Measurements from ENCODE around the gene FCSK.
"Not testable (repeated sequence)": the region's sequence is repeated elsewhere in the genome, so short reads cannot be mapped to it uniquely, and the experiment has no call there.

FCSK gene

GRCh38 chr16:70454222-70455034 lies at the start of gene FCSK:
FCSK (plus strand) TSS chr16:70454595; CDS start chr16:70463191, 8,596 bp downstream.
- peak; percentile 64 to 69 for DNase-seq

GRCh38 chr16:70406104-70406503 lies 48.3 kb upstream of the FCSK start:
- not testable (repeated sequence) for DNase-seq

- no peak for DNase-seq
Observed at GRCh38 chr16:70407811-70408274, 46.6 kb upstream of the FCSK start.

- DNase-seq, result no peak
Observed at GRCh38 chr16:70410734-70411133, 43.7 kb upstream of the FCSK start.

GRCh38 chr16:70412385-70412784 lies 42.0 kb upstream of the FCSK start:
- DNase-seq, result no peak

GRCh38 chr16:70413572-70413971 lies 40.8 kb upstream of the FCSK start:
- DNase-seq, result not testable (repeated sequence)

- DNase-seq, result no peak
Observed at GRCh38 chr16:70416748-70417616, 37.4 kb upstream of the FCSK start.

GRCh38 chr16:70417661-70418060 lies 36.7 kb upstream of the FCSK start:
- no peak for DNase-seq

- DNase-seq, result no peak
Observed at GRCh38 chr16:70418274-70418992, 36.0 kb upstream of the FCSK start.

GRCh38 chr16:70418993-70419318 lies 35.4 kb upstream of the FCSK start:
- DNase-seq, result no peak

GRCh38 chr16:70419384-70420327 lies 34.7 kb upstream of the FCSK start:
- no peak for DNase-seq

- no peak for DNase-seq
Observed at GRCh38 chr16:70421014-70421413, 33.4 kb upstream of the FCSK start.

GRCh38 chr16:70421473-70422311 lies 32.7 kb upstream of the FCSK start:
- no peak for DNase-seq

- no peak for DNase-seq
Observed at GRCh38 chr16:70422543-70422942, 31.9 kb upstream of the FCSK start.

GRCh38 chr16:70427786-70428177 lies 26.6 kb upstream of the FCSK start:
- DNase-seq, result no peak

GRCh38 chr16:70428178-70428998 lies 26.0 kb upstream of the FCSK start:
- DNase-seq, result peak; percentile 74 to 84

GRCh38 chr16:70429888-70430666 lies 24.3 kb upstream of the FCSK start:
- DNase-seq, result no peak

- peak; percentile 53 to 64 for DNase-seq
Observed at GRCh38 chr16:70430667-70431536, 23.5 kb upstream of the FCSK start.

Measured in activated CD4-positive, alpha-beta T cell treated with anti-CD3 and anti-CD28 coated beads, Interleukin-2, amount 50 U/mL, for 48 hours (primary cell).